HG02623 (cell line): Measurements from ENCODE around the gene EHBP1.
A peak's percentile ranks its signal among the peaks of the same experiment; 100 is the strongest.
"Not testable (repeated sequence)": the region's sequence is repeated elsewhere in the genome, so short reads cannot be mapped to it uniquely, and the experiment has no call there.

ENCODE experiments used
- ATAC-seq: cut with Tn5 transposase; IDR thresholded peaks from one replicate; pipeline ENCODE4 v1.9.1; 2021; ENCODE audit warnings: moderate library complexity; ENCODE audit not compliant: unreplicated experiment

EHBP1 gene

DNA sequence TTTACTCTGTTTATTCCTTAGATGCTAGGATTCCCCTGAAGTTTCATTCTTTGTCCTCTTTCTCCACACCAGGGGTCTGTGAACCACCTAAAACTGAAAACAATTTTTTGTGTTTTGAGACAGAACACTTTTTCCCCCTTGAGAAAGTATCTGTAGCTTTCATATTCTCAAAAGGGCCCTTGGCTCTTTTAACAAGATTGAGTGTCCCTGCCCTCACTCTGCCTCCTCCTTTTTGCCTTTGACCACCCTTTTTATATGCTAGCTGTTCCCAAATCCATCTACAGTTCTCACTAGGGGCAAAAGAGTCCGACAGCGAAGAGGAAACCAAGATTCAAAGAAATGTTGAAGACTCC lies 883 bp upstream of the EHBP1 start:
- no peak for ATAC-seq

DNA sequence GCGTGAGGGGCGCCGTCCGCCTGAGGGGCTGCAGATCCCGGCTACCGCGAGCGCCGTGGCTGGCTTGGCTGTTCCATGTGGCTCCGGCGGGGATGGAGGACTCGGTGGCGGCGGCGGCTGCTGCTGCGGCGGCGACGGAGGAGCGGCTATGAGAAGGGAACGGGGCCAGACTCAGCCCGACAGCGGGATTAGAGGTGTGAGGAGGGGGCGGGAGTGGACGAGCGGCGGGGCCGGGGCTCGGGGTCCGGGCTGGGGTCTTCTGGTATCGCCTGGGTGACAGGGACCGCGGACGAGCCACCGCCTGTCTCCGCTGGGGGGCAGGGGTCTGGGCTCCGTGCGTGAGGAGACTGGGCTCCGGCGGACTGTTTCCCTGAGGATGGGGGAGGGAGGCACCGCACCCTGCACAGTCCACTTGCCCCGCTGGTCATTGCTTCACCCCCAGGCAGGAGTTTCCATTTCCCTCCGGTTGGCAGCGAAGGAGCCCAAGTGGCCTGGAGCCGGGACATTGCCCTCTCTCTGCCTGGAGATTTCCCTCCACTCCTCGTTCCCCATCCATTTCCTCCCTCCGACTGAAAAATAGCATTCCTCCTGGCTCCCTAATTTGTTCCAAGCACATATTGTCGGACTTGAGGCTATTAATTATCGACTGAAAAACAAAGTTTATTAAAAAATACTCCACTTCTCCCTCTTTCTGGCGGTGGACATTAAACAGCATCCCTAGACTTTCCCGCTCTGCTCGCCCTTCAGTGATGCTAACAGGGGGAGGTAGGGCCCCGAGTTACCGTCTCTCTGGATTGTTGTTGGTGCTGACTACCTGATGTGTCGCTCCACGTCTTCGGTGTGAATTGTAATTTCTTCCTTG lies 577 bp downstream of the EHBP1 start:
- peak; percentile 0 for ATAC-seq

DNA sequence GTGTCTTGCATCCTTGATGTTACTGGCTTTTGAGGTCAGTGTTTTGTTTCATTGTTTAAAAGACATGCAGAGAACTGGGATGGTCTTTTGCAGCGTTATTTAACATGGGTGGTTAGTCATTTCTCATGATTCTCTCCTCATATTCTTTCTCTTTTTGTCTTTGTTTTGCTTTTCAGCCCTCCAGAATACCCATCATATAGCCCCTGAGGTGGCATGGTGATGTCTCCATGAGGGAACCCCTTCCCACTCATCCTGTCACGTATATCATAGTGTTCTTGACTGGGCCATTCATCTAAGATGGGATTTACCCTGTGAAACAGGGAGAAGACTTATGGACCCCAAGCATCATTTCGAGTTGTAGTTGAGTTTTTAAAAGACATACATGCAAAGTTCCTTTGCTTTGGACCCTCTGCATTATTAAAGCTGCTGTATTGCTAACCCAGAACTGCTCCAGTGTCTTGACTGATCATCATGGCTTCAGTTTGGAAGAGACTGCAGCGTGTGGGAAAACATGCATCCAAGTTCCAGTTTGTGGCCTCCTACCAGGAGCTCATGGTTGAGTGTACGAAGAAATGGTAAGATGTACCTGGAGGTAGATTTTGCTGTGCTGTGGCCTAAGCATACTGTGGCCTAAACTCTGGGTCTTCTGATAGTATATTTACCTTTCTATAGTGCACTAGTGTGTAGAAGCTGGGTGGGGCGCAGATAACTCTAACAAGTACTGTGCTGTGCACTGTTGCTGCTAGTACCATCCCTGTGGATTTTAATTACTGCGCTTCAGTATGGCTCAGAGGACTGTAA lies 1.4 kb downstream of the EHBP1 start:
- ATAC-seq: no peak

DNA sequence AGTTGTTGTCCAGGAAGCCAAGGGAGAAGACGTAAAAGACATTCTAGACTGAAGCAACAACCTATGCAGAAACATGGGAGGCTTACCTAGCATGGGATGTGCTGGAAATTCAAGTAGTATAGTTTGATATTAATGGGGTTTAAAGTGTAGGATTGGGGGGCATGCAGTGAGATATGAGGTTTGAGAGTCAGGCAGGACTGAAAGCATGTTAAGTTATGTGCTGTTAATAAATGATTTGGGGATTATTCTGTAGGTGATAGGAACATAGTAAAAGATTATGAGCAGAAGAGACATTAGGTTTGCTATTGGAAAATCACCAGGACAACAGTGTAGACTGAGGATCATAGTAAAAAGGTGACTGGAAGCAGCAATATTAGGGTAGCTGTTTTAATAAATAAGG lies 3.2 kb downstream of the EHBP1 start:
- ATAC-seq: no peak

DNA sequence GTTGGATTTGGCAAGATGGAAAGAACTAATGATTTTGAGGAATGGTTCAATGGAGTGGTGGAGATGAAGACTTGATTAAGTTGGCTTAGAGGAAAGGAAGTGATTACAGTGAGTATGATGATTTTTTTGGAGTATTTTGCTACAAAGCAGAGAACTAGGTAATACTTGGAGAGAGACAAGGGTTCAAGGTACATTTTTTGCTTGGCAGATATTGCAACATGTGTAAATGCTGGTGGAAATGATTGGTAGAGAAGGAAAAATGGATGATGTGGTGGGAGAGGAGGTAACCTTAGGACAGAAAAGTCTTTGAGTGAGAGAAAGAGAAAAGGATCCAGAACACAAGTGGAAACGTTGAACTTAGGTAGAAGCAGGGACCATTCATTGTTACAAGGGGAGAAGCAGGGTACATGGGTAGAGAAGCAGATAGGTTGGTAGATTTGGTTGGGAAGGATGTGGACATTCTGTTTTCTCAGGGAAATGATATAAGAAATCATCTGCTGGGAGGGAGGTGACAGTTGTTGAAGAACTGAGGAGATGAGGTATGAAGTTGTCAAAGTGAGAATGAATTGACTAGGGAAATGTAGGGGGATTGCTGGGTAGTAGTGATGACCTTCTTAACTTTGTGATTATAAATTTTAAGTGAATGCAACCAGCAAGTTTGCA lies 6.5 kb downstream of the EHBP1 start:
- no peak for ATAC-seq

DNA sequence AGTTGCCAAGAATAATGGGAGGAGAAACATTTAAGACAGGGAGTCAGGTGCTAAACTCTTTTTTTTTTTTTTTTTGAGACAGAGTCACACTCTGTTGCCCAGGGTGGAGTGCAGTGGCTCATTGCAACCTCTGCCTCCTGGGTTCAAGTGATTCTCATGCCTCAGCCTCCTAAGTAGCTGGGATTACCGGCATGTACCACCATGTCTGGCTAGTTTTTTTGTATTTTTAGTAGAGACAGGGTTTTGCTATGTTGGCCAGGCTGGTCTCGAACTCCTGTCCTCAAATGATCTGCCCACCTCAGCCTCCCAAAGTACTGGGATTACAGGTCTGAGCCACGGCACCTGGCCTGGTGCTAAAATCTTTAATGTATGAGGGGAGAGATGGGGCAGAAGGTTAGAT lies 7.7 kb downstream of the EHBP1 start:
- not testable (repeated sequence) for ATAC-seq

DNA sequence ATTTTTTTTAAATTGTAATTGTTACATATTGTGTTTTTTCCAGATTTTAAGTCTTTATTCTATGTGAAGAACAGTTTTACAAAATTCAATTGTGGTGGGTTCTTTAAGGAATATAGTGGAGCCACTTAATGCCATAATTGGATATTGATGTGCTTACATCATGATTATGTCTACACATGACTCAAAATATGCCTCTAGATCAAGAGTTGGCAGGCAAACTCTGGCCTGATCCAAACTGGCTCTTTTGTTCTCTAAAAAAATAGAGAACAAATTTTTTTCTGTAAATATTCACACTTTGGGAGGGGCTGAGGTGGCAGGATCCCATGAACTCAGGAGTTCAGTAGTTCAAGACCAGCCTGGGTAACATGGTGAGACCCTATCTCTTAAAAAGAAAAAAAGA lies 8.3 kb downstream of the EHBP1 start:
- ATAC-seq: no peak

DNA sequence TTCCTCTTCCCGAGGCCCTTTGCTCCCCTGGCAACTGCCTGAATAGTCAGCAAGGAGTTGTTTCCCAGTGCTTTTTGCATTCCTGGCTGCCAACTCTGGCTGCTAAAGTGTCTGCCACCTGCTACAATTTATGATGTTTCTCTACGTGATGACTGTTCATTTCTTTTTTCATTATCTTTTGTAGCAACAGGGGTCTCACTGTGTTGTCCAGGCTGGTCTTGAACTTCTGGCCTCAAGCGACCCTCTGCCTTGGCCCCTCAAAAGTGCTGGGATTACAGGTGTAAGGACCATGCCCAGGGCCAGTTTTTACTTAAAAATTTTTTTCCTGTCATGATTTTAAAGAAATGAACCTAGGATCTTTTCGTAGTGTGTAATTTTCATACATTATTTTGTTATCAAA lies 11.3 kb downstream of the EHBP1 start:
- no peak for ATAC-seq

DNA sequence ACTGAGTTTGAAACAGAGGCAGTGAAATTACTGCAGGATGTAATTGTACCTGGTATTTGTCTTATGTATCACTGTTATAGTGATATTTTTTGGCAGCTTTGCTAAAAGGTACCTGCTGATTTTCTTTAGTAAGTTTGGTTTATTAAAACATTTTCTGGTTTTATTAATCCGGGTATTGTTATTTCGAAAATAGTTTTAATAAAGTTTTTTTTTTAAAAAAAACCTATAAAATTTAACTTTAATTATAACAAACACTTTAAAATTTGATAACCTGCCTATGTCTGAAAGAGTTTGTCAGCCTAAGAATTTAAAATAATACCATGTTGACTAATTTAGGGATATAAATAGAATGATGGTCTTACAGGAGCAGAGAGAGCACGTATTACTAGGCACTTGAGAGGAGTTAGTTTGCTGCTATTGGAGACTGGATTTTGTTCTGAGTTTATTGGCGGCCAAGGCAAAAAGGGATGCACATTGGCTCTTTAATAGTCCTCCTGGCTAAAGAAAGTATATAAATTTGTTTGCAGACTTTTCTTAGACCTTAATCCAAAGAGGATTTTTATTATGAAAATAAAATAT lies 12.1 kb downstream of the EHBP1 start:
- no peak for ATAC-seq

DNA sequence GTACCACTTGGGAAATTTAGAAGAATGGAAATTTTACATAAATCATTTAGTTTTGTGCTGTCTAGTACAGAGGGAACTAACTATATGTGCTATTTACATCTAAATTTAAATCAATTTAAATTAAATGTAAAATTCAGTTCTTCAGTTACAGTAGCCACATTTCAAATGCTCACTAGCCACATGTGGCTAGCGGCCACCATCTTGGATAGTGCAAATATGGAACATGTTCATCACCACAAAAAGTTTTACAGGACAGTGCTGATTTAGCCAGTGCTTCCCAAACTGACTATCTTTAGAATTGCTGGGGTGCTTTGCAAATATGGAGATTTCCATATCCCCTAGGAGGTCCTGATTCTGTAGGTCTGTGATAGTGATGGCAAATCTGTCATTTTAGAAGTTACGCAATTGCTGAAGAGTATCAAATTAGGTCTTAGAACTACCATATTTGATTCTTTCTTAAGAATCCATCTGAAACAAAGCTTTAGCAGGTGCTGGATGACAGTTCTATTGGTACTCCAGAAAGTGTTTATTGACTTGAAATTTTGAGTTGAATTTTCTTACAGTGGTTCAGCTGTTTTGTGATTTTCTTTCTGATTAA lies 12.8 kb downstream of the EHBP1 start:
- ATAC-seq: no peak

DNA sequence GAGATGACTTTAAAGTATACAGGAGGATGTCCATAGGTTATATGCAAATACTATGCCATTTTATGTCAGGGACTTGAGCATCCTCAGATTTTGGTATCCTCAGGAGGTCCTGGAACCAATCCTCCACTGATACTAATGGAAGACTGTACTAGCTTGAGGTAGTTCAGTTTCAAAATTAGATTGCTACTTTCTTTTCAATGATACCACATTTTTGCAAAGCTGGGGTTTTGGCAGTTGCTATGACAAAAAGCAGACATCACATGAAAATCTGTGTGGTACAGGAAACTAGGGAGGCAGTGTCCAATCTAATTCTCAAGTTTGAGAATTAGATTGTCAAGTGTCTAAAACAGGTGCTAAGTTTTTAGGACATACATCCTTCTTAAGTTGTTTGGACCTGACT lies 14.2 kb downstream of the EHBP1 start:
- no peak for ATAC-seq

DNA sequence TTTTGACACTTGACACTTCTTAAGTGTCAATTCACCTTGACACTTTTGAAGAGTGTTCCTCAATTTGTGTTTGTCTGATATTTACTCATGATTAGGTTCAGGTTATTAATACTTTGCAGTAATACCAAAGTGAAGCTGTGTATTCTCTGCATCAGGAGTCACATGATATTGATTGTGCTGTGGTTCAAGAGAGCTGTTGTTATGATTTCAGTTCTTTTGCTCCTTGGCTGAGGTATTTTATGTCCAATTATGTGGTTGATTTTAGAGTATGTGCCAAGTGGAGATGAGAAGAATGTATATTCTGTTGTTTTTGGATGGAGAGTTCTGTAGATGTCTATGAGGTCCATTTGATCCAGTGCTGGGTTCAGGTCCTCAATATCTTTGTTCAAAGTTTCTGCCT lies 17.2 kb downstream of the EHBP1 start:
- no peak for ATAC-seq

DNA sequence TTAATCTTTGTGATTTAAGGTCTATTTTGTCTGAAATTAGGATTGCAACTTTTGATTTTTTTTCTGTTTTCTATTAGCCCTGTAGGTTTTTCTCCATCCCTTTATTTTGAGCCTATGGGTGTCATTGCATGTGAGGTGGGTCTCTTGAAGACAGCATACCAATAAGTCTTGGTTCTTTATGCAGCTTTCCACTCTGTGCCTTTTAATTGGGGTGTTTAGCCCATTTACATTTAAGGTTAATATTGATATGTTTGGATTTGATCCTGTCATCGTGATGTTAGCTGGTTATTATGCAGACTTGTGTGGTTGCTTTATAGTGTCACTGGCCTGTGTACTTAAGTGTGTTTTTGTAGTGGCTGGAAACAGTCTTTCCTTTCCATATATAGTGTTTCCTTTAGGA lies 17.7 kb downstream of the EHBP1 start:
- ATAC-seq: no peak

DNA sequence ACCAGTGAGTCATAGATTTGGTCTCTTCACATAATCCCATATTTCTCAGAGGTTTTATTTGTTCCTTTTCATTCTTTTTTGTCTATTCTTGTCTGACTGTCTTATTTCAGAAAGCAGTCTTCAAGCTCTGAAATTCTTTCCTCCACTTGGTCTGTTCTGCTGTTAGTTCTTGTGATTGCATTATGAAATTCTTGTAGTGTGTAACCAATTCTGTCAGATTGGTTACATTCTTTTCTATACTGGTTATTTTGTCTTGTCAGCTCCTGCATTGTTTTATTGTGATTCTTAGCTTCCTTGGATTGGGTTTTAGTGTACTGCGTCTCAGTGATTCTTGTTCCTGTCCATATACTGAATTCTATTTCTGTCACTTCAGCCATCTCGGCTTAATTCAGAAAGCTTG lies 18.6 kb downstream of the EHBP1 start:
- no peak for ATAC-seq

DNA sequence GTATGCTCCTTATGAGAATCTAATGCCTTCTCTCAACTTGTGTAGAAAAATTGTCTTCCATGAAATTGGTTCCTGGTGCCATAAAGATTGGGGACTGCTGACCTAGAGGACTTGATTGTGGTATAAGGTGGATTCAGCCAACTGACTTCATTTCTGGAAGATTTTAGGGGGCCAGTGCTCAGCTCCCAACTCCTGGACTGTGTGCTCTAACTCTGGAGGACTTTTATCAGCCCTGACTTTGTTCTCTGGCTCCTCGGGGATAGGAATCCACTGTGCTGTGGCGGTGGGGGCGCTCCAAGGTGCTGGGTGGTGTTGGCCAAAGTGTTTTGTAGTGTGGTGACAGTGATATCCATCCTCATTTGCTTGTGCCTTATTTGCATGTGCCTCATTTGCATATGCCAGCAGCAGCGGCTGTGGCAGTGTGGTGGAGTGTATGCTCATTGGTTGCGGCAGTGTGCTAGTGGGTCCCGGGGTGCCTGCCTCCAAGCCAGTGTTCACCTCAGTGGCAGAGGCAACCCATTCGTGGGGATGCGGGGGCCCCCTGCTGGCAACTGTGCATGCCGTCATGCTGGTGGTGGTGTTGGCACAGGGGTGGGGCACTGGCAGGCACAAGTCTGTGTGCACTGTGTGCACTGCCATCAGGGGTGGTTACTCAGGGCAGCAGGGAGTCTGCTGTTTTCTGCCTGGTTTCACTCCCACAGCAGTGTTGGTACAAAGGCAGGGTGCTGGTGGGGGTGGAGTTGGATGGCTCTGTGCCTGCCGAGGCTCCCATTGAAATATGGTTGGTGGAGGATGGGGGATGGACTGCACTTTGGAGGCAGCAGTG lies 19.6 kb downstream of the EHBP1 start:
- no peak for ATAC-seq

DNA sequence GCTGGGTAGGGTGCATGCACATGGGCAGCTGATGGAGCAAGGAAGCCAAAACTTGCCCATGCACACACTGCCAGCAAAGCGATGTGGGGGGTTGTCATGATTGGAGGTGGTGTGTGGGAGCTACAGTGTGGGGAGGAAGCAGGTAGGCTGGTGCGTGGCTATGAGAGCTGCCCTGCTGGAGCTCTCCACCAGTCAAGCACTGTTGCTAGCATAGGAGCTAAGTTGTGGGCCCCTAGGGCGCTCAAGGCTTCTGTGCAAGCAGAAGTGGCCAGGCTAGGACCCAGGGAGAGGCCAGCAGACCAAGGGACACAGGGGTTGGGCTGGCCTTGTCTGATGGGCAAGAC lies 20.2 kb downstream of the EHBP1 start:
- no peak for ATAC-seq

DNA sequence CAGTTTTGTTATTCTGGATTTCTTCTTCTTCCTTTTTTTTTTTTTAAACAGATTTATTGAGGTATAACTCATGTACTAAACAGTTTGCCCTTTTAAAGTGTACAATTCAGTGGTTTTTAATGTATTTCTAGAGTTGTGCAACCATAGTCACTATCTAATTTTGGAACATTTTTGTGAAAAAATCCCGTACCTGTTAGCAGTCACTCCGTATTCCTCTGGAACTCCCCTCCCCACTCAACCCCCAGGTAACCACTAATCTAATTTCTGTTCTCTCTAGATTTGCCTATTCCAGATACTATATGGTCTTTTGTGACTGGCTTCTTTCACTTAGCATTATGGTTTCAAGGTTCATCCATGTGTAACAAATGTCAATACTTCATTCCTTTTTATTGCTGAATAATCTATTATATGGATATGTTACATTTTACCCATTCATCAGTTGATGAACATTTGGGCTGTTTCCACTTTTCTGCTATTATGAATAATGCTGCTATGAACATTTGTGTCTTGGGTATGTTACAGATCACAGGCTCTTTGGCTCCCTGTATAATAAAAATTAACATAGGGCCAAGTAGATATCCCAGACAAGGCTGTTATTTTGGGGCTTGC lies 21.9 kb downstream of the EHBP1 start:
- ATAC-seq: peak; percentile 56

DNA sequence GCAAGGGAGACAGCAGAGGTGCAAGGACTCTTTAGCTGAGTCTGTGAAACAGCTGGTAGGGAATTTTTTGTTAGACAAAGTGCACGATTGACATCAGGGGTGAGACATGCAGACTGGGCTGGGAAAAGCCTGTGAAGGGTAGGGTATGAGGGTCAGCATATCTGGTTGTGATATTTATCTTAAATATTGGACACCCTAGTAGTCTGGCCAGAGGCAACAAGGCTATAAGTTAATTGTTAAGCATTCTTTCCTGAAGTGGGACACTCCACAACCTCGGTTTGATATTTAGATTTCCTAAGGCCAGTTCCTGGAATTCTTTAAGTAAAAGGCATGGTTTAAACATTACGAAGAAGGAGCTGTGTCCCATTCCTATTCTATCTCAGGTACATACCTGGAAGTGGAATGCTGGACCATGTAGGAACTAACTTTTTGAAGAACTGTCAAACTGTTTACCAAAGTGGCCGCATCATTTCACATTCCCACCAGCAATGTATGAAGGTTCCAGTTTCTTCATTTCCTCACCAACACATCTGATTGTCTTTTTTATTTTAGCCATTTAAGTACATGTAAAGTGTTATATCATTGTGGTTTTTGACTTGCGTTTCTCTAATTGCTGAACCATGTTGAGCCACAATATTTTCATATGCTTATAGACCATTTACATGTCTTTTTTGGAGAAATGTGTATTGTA lies 22.5 kb downstream of the EHBP1 start:
- peak; percentile 8 for ATAC-seq

DNA sequence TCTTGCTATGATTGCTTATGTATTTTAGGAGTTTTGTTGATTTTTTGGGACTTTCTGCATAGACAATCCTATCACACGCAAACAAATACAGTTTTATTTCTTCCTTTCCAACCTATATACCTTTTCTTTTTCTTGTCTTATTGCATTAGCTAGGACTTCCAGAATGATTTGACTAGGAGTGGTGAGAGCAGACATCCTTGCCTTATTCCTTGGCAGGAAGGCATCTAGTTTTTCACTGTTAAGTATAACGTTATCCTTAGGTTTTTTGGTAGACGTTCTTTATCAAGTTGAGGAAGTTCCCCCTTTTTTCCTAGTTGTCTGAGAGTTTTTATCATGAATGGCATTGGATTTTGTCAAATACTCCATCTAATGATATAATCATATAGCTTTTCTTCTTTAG lies 25.8 kb downstream of the EHBP1 start:
- ATAC-seq: no peak
